Chondrocyte (in vitro differentiated cells): ENCODE data around the gene CIB2. TPM values are rescaled to one million over a fixed set of nuclear protein-coding genes. Genes with fewer than 3 reads are reported as not detected.

ENCODE experiments used
- DNase-seq: peaks from one replicate; pipeline ENCODE4 v3.0.0; 2021; ENCODE audit warnings: mixed read lengths, low spot score
- H3K27ac Mint-ChIP-seq: one replicate; pipeline ENCODE4 v1.8.0; 2021; ENCODE audit warnings: mild to moderate bottlenecking, moderate library complexity, mixed read lengths; ENCODE audit not compliant: unreplicated experiment
- H3K27me3 Mint-ChIP-seq: 2 replicates; pipeline ENCODE4 v1.8.0; 2021; ENCODE audit warnings: low read depth, mixed read lengths
- H3K36me3 Mint-ChIP-seq: 2 replicates; pipeline ENCODE4 v1.8.0; 2021; ENCODE audit warnings: low read depth, mixed read lengths
- H3K4me1 Mint-ChIP-seq: 2 replicates; pipeline ENCODE4 v1.8.0; 2021; ENCODE audit warnings: low read depth, mild to moderate bottlenecking, mixed read lengths
- H3K4me3 Mint-ChIP-seq: one replicate; pipeline ENCODE4 v1.8.0; 2021; ENCODE audit warnings: mild to moderate bottlenecking, moderate library complexity, mixed read lengths; ENCODE audit not compliant: unreplicated experiment
- H3K9me3 Mint-ChIP-seq: 2 replicates; pipeline ENCODE4 v1.8.0; 2021; ENCODE audit warnings: low read depth, mixed read lengths
- CTCF ChIP-seq: fragments of 200-600 bp; sonication (generic); IDR thresholded peaks from 2 replicates; pipeline ENCODE4 v1.5.0; 2021; ENCODE audit warnings: antibody characterized with exemption, mild to moderate bottlenecking, moderate library complexity
- total RNA-seq: library from RNA; stranded (reverse); gene quantifications from 3 replicates; pipeline ENCODE4 v1.2.1, GENCODE V29; 2021

Gene CIB2
- total RNA-seq, 1 donor from 2014 or later: 8.0 TPM

- Mint-ChIP-seq H3K4me1 (peaks cover 29% of the 10 kb centered on the region), H3K9me3 (no peaks in the 10 kb centered on the region), H3K27ac (peak overlapping the region; percentile 77), H3K36me3 (no peaks in the 10 kb centered on the region), H3K4me3 (no peak overlapping the region), H3K27me3 (no peaks in the 10 kb centered on the region)
- TF ChIP-seq CTCF: no peak
- no peak for DNase-seq
Observed at GRCh38 chr15:78069052-78069414, 62.2 kb downstream of the CIB2 start.

- Mint-ChIP-seq H3K36me3 (no peaks in the 10 kb centered on the region), H3K9me3 (no peaks in the 10 kb centered on the region), H3K4me3 (peak overlapping the region; percentile 5), H3K4me1 (peaks cover 16% of the 10 kb centered on the region), H3K27me3 (no peaks in the 10 kb centered on the region), H3K27ac (peak overlapping the region; percentile 77)
- no peak for TF ChIP-seq CTCF
- no peak for DNase-seq
Observed at GRCh38 chr15:78067328-78068228, 63.7 kb downstream of the CIB2 start.

- DNase-seq: no peak
- H3K4me3 Mint-ChIP-seq: no peak overlapping the region
- no peaks in the 10 kb centered on the region for H3K36me3 Mint-ChIP-seq
- H3K4me1 Mint-ChIP-seq: peaks cover 11% of the 10 kb centered on the region
- TF ChIP-seq CTCF: no peak
- peak overlapping the region; percentile 77 for H3K27ac Mint-ChIP-seq
- H3K9me3 Mint-ChIP-seq: no peaks in the 10 kb centered on the region
- no peaks in the 10 kb centered on the region for H3K27me3 Mint-ChIP-seq
Observed at GRCh38 chr15:78065973-78066946, 65.0 kb downstream of the CIB2 start.

GRCh38 chr15:78065284-78065872, 65.9 kb downstream of the CIB2 start:
- H3K4me3 Mint-ChIP-seq: no peak overlapping the region
- H3K36me3 Mint-ChIP-seq: no peaks in the 10 kb centered on the region
- H3K4me1 Mint-ChIP-seq: peaks cover 8% of the 10 kb centered on the region
- H3K9me3 Mint-ChIP-seq: no peaks in the 10 kb centered on the region
- H3K27ac Mint-ChIP-seq: no peak overlapping the region
- TF ChIP-seq CTCF: no peak
- no peaks in the 10 kb centered on the region for H3K27me3 Mint-ChIP-seq
- DNase-seq: no peak

GRCh38 chr15:78064544-78064943, 66.7 kb downstream of the CIB2 start:
- no peak for TF ChIP-seq CTCF
- DNase-seq: no peak
- Mint-ChIP-seq H3K4me1 (peaks cover 14% of the 10 kb centered on the region), H3K36me3 (no peaks in the 10 kb centered on the region), H3K4me3 (no peak overlapping the region), H3K27me3 (no peaks in the 10 kb centered on the region), H3K27ac (no peak overlapping the region), H3K9me3 (no peaks in the 10 kb centered on the region)
